ENCODE data around the gene CAPN11.

The CAPN11 gene

DNA sequence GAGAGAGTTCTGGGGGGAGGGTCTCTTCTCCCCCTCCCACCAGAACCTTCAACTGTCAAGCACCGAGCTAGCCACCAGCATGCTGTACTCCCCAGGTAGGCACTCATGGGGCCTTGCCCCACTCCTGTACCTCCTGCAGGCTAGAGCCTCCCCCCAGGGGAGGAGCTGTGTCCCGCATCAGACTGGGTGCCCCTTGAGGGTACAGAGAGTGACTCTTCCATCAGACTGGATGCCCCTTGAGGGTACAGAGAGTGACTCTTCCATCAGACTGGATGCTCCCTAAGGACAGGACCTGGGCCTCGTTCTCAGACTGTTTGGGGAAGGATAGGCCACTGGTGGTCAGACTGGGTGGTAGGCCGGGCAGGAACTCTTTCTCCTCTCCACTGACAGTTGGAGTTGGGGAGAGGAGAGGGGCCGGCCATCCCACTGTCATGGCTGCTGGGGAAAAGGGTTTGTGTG is at the start of gene CAPN11:
Gene CAPN11, plus strand, starts transcription at position 51 of the 459 bp plus-strand sequence. Its CDS starts 29 bp downstream, at position 80.
- peaks cover 3% of the 10 kb centered on the region for H3K36me3 ChIP-seq (ENCODE audit: insufficient read depth, insufficient read length, low read length)
- TF ChIP-seq ZNF274 (IDR thresholded peaks at IDR 0.05; ENCODE audit: low read depth, low read length) = no peak
- TF ChIP-seq SUZ12 (IDR thresholded peaks at IDR 0.05; ENCODE audit: extremely low read depth, insufficient read depth, insufficient read length) = no peak
- no peak for TF ChIP-seq YY1 (IDR thresholded peaks at IDR 0.05; ENCODE audit: insufficient read depth, insufficient read length)
- H3K4me3 ChIP-seq (ENCODE audit: insufficient read length, low read depth) = no peak within 1 kb of the TSS
- DNase-seq (ENCODE audit: low read depth, low spot score) = no peak
- H3K4me1 ChIP-seq (ENCODE audit: insufficient read depth, insufficient read length) = peaks cover 23% of the 10 kb centered on the region
- H3K9ac ChIP-seq (ENCODE audit: insufficient read length, low read depth) = no peak within 1 kb of the TSS
- no peaks in the 10 kb centered on the region for H3K9me3 ChIP-seq (ENCODE audit: insufficient read depth, low read length)
- H3K27me3 ChIP-seq (ENCODE audit: insufficient read depth, insufficient read length) = no peaks in the 10 kb centered on the region

DNA sequence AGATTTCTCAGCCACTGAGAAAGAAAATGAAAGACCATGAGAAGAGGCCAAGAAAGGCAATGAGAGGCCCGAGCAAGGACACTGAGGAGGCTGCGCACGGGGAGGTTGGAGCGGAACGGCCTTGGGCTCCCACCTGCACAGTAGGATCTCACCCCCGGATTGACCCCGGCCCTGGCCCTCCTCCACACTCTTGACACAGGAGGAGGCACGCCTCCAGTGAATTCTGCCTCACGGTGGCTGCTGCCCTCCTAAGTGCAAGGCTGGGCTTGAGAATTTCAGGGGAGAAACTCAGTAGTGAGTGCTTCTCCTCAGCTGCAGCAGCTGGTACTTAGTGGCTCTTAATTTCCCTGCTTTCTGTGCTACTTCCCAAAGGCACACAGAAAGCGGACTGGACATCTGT is 49.4 kb upstream of the CAPN11 start:
- Histone ChIP-seq H3K9me3 (ENCODE audit: insufficient read depth, low read length) (no peaks in the 10 kb centered on the region), H3K4me1 (ENCODE audit: insufficient read depth, insufficient read length) (peaks cover 4% of the 10 kb centered on the region), H3K9ac (ENCODE audit: insufficient read length, low read depth) (no peak overlapping the region), H3K36me3 (ENCODE audit: insufficient read depth, insufficient read length, low read length) (peaks cover 89% of the 10 kb centered on the region), H3K4me3 (ENCODE audit: insufficient read length, low read depth) (no peak overlapping the region), H3K27me3 (ENCODE audit: insufficient read depth, insufficient read length) (no peaks in the 10 kb centered on the region)
- DNase-seq (ENCODE audit: low read depth, low spot score) = no peak
- TF ChIP-seq YY1 (IDR thresholded peaks at IDR 0.05; ENCODE audit: insufficient read depth, insufficient read length) = no peak
- no peak for TF ChIP-seq ZNF274 (IDR thresholded peaks at IDR 0.05; ENCODE audit: low read depth, low read length)
- TF ChIP-seq SUZ12 (IDR thresholded peaks at IDR 0.05; ENCODE audit: extremely low read depth, insufficient read depth, insufficient read length) = no peak

DNA sequence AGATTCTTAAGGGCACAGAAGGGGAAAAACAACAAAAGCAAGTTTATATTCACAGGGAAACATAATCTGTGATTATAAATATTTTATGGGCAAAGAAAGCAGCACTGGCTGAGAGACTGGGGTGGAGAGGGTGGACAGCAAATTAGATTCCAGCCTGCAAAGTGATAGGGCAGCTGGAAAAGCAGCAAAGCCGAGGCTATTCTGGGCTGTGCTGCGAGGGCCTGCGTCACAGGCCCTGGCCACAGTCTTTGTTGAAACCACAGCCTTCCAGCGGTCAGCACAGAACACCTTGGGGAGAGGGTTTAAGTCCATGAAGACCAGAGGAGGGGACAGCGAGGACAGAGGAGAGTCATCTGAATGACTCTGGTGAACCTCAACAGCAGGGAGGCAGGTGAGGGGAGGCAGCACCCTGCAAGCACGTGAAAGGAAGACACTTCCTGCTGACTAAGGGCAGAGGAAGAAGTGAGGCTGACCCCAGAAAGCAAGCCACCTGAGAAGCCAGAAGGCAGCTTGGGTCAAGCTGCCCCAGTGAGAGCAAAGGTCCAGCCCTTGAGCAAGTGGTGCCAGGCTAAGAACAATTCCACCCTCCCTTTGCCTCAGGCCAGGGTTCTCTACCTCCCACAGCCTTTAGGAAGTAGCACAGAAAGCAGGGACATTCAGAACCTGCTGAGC is 48.5 kb upstream of the CAPN11 start:
- H3K27me3 ChIP-seq (ENCODE audit: insufficient read depth, insufficient read length) = no peaks in the 10 kb centered on the region
- peaks cover 86% of the 10 kb centered on the region for H3K36me3 ChIP-seq (ENCODE audit: insufficient read depth, insufficient read length, low read length)
- peak overlapping the region; percentile 8 for H3K9ac ChIP-seq (ENCODE audit: insufficient read length, low read depth)
- H3K4me3 ChIP-seq (ENCODE audit: insufficient read length, low read depth) = no peak overlapping the region
- DNase-seq (ENCODE audit: low read depth, low spot score) = no peak
- no peak for TF ChIP-seq SUZ12 (IDR thresholded peaks at IDR 0.05; ENCODE audit: extremely low read depth, insufficient read depth, insufficient read length)
- no peak for TF ChIP-seq ZNF274 (IDR thresholded peaks at IDR 0.05; ENCODE audit: low read depth, low read length)
- no peak for TF ChIP-seq YY1 (IDR thresholded peaks at IDR 0.05; ENCODE audit: insufficient read depth, insufficient read length)
- H3K9me3 ChIP-seq (ENCODE audit: insufficient read depth, low read length) = no peaks in the 10 kb centered on the region
- H3K4me1 ChIP-seq (ENCODE audit: insufficient read depth, insufficient read length) = peaks cover 2% of the 10 kb centered on the region

DNA sequence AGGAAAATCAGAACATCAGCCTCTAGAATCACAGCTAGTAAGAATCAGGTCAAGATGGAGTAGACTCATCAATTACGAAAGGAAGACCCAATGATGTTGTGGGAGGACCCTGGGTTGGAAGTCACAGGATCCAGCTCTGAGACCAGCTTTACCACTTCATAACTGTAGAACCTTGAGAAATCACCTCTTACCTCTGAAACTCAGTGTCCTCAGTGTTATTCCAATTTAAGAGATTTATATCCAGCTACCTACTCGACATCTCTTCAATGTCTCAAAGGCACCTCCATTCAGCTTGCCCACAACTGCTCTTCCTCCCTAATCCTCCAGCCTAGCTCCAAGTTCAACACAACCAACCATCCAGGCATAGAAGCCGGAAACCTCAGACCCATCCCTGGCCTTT is 47.7 kb upstream of the CAPN11 start:
- Histone ChIP-seq H3K36me3 (ENCODE audit: insufficient read depth, insufficient read length, low read length) (peaks cover 87% of the 10 kb centered on the region), H3K4me3 (ENCODE audit: insufficient read length, low read depth) (no peak overlapping the region), H3K9ac (ENCODE audit: insufficient read length, low read depth) (no peak overlapping the region), H3K4me1 (ENCODE audit: insufficient read depth, insufficient read length) (peaks cover 2% of the 10 kb centered on the region), H3K27me3 (ENCODE audit: insufficient read depth, insufficient read length) (no peaks in the 10 kb centered on the region), H3K9me3 (ENCODE audit: insufficient read depth, low read length) (no peaks in the 10 kb centered on the region)
- TF ChIP-seq YY1 (IDR thresholded peaks at IDR 0.05; ENCODE audit: insufficient read depth, insufficient read length) = no peak
- TF ChIP-seq ZNF274 (IDR thresholded peaks at IDR 0.05; ENCODE audit: low read depth, low read length) = no peak
- no peak for TF ChIP-seq SUZ12 (IDR thresholded peaks at IDR 0.05; ENCODE audit: extremely low read depth, insufficient read depth, insufficient read length)
- no peak for DNase-seq (ENCODE audit: low read depth, low spot score)

DNA sequence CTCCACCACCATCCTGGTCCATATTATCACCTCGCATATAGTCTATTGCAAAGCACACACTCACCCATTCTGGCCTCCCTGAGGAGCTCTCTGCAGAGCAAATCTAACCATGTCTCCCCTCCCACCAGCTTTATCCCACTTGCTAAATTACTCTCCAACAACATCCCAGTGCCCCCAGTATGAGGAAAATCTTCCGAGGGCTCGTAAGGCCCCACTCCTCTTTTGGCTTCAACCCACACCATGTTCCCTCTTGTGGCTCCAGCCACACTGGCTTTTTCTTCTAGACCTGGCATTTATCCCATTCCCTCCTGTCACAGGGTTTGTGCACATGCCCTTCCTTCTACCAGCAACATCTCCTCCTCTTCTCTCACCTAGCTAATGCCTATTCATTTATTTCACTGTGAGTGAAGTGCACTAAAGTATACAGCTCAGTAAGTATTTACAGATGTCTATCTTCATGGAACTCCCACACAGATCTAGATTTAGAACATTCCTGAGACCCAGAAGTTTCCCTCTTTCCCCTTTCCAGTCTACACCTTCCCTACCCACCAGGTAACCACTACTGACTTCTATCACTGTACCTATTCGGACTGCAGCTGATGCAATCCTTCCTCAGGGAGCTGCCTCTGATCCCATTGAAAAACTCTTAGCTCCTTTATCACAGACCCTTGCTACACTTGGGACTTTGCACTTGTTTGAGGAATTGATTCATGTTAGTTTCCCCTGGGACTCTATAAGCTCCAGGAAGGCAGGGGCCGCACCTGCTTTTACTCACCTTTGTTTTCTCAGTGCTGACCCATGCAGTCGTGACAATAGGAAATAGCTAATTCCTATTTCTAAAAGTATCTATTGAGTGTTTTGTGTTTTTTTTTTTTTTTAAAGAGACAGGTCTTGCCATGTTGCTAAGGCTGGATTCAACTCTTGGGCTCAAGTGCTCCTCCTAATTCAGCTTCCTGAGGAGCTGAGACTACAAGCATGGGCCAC is 46.9 kb upstream of the CAPN11 start:
- peaks cover 2% of the 10 kb centered on the region for H3K4me1 ChIP-seq (ENCODE audit: insufficient read depth, insufficient read length)
- no peaks in the 10 kb centered on the region for H3K9me3 ChIP-seq (ENCODE audit: insufficient read depth, low read length)
- H3K9ac ChIP-seq (ENCODE audit: insufficient read length, low read depth) = no peak overlapping the region
- H3K4me3 ChIP-seq (ENCODE audit: insufficient read length, low read depth) = no peak overlapping the region
- peaks cover 84% of the 10 kb centered on the region for H3K36me3 ChIP-seq (ENCODE audit: insufficient read depth, insufficient read length, low read length)
- DNase-seq (ENCODE audit: low read depth, low spot score) = no peak
- H3K27me3 ChIP-seq (ENCODE audit: insufficient read depth, insufficient read length) = no peaks in the 10 kb centered on the region
- no peak for TF ChIP-seq SUZ12 (IDR thresholded peaks at IDR 0.05; ENCODE audit: extremely low read depth, insufficient read depth, insufficient read length)
- no peak for TF ChIP-seq YY1 (IDR thresholded peaks at IDR 0.05; ENCODE audit: insufficient read depth, insufficient read length)
- TF ChIP-seq ZNF274 (IDR thresholded peaks at IDR 0.05; ENCODE audit: low read depth, low read length) = no peak

DNA sequence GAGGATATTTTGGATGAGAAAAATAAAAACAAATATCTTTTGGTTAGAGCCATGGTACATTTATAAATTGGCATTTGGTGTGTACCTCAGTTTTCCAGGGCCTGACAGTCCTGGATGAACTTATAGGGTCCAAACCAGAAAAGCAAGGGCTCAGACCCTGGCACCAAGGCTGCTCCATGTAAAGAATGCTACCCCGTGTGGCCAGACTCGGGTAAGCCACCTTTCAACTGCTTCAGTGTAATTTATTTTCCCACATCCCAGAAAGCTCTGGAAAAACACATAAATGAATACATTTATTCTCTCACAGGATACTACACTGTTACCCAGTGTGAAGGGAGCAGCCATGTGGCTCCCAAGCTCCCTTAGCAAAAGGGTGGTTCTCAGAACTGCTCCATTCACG is 45.2 kb upstream of the CAPN11 start:
- H3K9ac ChIP-seq (ENCODE audit: insufficient read length, low read depth) = no peak overlapping the region
- no peak overlapping the region for H3K4me3 ChIP-seq (ENCODE audit: insufficient read length, low read depth)
- no peaks in the 10 kb centered on the region for H3K27me3 ChIP-seq (ENCODE audit: insufficient read depth, insufficient read length)
- peaks cover 72% of the 10 kb centered on the region for H3K36me3 ChIP-seq (ENCODE audit: insufficient read depth, insufficient read length, low read length)
- no peak for DNase-seq (ENCODE audit: low read depth, low spot score)
- TF ChIP-seq SUZ12 (IDR thresholded peaks at IDR 0.05; ENCODE audit: extremely low read depth, insufficient read depth, insufficient read length) (no peak), ZNF274 (IDR thresholded peaks at IDR 0.05; ENCODE audit: low read depth, low read length) (no peak), YY1 (IDR thresholded peaks at IDR 0.05; ENCODE audit: insufficient read depth, insufficient read length) (no peak)
- H3K4me1 ChIP-seq (ENCODE audit: insufficient read depth, insufficient read length) = peaks cover 2% of the 10 kb centered on the region
- H3K9me3 ChIP-seq (ENCODE audit: insufficient read depth, low read length) = no peaks in the 10 kb centered on the region

DNA sequence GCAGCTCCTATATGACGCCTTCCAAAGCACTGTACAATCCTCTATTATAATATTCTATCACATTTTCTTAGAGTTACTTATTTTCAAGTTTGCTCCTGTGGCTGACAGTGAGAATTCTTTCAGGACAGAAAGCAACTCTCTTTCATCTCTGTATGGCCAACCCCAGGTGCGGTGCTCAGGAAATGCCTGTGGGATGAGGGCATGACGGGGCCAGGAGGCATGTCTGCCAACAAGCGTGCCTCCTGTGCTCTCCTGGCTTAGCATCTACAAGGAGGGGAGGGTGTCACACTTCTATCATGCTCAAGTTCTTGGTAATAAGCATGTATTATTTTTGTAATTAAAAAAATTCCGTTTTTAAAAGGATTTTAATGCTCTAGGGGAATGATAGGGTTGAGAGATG is 42.8 kb upstream of the CAPN11 start:
- Histone ChIP-seq H3K9me3 (ENCODE audit: insufficient read depth, low read length) (no peaks in the 10 kb centered on the region), H3K27me3 (ENCODE audit: insufficient read depth, insufficient read length) (no peaks in the 10 kb centered on the region), H3K9ac (ENCODE audit: insufficient read length, low read depth) (no peak overlapping the region), H3K4me3 (ENCODE audit: insufficient read length, low read depth) (no peak overlapping the region), H3K4me1 (ENCODE audit: insufficient read depth, insufficient read length) (no peaks in the 10 kb centered on the region), H3K36me3 (ENCODE audit: insufficient read depth, insufficient read length, low read length) (peaks cover 50% of the 10 kb centered on the region)
- DNase-seq (ENCODE audit: low read depth, low spot score) = no peak
- no peak for TF ChIP-seq SUZ12 (IDR thresholded peaks at IDR 0.05; ENCODE audit: extremely low read depth, insufficient read depth, insufficient read length)
- TF ChIP-seq YY1 (IDR thresholded peaks at IDR 0.05; ENCODE audit: insufficient read depth, insufficient read length) = no peak
- TF ChIP-seq ZNF274 (IDR thresholded peaks at IDR 0.05; ENCODE audit: low read depth, low read length) = no peak
